Subcutaneous adipose tissue (tissue), 4 donors: Measurements from ENCODE around the gene PTPRN2. TPM values are rescaled to one million over a fixed set of nuclear protein-coding genes. Genes with fewer than 3 reads are reported as not detected.

Experiments used
- total RNA-seq, 4 donors: library from RNA; depleted of rRNA; stranded (reverse); fragments of >200 nt; gene quantifications; one replicate each; pipeline ENCODE4 v1.1.0, GENCODE V29; 2016
- TF ChIP-seq, protein P1 (sequence below): fragments of 450-650 bp; IDR thresholded peaks from one replicate; pipeline ENCODE4 v1.5.1; 2016; ENCODE audit warnings: low read depth, mild to moderate bottlenecking, control low read depth, antibody characterized with exemption, moderate library complexity

The PTPRN2 gene
- total RNA-seq, 4 donors from 2014 or later, result 2.0 to 4.6 (median 3.7) TPM

DNA sequence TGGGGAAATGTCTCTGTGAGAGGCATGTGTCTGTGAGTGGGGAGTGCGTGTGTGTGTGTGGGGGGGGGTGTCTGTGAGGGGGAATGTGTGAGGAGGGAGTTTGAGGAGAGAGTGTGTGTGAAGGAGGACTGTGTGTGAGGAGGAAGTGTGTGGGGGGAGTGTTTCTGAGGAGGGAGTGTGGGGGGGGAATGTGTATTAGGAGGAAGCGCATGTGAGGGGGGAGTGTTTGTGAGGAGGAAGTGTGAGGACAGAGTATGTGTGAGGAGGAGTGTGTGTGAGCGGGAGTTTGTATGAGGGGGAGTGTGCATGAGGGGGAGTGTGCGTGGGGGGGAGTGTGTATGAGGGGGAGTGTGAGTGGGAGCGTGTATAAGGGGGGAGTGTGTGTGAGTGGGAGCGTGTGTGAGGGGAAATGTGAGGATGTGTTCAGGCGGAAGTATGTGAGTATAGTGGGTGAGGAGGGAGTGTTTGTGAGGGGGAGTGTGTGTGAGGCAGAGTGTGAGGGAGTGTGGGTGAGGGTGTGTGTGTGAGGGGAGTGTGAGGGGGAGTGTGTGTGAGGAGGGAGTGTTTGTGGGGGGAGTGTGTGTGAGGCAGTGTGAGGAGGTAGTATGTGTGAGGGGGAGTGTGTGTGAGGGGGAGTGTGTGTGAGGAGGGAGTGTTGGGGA is 21.8 kb upstream of the PTPRN2 start:
- TF ChIP-seq, protein P1, sequence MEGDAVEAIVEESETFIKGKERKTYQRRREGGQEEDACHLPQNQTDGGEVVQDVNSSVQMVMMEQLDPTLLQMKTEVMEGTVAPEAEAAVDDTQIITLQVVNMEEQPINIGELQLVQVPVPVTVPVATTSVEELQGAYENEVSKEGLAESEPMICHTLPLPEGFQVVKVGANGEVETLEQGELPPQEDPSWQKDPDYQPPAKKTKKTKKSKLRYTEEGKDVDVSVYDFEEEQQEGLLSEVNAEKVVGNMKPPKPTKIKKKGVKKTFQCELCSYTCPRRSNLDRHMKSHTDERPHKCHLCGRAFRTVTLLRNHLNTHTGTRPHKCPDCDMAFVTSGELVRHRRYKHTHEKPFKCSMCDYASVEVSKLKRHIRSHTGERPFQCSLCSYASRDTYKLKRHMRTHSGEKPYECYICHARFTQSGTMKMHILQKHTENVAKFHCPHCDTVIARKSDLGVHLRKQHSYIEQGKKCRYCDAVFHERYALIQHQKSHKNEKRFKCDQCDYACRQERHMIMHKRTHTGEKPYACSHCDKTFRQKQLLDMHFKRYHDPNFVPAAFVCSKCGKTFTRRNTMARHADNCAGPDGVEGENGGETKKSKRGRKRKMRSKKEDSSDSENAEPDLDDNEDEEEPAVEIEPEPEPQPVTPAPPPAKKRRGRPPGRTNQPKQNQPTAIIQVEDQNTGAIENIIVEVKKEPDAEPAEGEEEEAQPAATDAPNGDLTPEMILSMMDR, result no peak

DNA sequence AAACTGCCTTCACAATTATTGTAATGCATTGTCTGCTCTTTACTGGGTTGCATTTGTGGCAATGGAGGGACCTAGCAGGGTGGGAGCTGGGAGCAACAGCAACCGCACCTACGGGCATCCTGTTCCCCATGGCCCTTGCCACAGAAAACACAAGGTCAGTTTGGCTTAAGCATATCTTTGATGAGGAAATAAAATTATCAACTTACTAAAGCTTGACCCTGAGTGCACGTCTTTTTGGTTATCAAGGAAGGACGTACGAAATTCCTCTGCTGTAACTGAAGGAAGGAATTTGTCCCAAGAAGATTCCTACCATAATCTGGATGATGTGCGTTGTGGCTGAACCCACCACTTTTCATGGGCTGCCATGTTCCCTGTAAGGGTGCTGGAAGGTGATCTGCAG is 19.9 kb upstream of the PTPRN2 start:
- TF ChIP-seq, protein P1, result no peak

DNA sequence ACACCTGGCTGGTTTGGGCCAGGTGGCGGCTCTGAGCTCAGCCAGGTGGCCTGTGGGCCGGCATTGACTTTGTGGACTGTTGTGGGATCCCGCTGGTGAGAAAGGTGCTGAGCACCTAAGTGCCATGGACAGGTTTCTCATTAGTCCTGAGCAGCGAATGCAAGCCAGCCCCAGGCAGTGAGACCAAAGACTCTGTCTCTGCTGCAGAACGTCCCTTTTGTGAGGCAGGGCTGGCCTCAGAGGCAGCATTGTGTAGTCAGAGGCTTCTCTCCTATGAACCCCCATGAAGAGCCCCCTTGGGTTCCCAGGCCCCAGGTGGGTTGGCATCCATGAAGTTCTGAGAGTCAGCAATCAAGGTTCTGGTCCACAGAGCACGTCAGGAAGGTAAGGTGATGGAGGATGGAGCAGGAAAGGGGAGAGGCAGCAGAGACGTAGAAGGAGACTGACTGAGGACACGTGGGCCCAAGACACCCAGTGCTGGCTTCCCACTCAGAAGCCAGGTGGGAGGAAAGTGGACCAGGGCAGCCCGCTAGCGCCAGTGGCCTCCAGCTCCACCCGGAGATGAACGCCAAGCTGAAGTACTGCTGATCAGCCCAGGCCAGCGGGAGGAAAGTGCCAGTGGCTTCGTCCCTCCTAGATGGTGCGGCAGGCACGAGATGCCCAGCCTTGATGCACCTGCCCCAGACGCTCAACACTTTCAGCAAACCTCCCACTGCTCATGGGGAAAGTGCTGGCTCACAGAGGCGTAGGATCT is 19.2 kb upstream of the PTPRN2 start:
- TF ChIP-seq, protein P1, result no peak

DNA sequence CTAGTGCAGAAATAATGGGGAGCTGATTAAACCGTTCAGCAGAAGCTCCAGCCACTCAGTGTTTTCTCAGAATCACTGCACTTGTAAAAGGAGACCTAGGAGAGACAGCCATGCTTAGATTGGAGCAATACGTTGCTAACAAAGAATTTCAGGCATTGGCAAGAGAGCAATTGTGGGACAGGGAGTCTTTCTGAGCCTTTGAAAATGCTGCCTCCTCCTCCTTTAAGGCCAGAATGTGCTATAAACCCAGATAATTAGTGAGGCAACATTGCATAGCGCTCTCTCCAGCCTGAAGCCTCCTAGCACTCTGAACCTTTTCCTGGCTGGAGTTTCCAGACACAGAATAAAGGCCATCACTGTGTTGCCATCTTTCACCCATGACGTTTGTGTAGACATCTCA is 18.5 kb upstream of the PTPRN2 start:
- TF ChIP-seq, protein P1, result no peak

DNA sequence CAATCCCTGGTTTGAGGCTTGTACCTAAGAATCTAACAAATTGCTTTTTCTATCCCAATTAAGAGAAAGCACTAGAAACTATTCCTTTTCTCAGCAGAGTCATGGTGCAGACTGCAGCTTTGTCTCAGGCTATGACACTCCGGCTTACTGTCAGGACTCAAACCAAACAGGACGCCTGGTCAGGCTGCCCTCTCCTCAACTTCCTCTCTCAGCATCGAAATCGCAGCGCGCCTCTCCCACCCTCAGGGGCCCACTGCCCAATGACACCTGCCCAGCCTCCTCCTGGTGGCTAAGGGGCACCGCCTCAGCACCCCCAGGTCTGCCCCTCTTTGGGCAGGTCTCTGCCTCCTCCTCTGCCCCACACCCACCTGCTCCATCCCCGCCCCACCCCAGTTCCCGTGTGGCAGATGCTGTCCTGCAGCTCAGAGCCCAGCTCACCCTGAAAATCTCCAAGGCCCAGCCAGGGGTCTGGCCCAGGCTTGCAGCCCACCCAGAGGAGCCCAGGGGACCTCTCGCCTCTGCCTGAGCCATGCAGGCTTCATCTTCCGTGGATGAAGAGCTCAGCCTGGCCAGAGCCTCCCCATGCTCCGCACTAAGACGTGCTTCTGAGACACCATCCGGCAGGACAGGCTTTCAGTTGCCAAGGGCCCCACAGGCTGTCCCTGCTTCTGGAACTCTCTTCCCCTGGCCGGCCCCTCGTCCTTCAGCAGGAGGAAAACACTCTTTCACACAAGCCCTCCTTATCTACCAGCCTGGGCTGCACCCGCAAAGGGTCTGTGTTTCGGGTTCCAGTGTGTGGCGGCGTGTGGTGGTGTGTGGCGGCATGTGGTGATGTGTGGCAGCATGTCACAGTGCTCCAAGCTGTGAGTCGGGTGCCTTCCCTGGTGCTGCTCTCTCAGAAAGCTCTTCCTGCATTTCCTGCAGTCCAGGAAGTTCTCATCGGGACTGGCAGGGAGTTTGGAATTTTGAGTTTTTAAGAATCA is 16.4 kb upstream of the PTPRN2 start:
- TF ChIP-seq, protein P1, result no peak

DNA sequence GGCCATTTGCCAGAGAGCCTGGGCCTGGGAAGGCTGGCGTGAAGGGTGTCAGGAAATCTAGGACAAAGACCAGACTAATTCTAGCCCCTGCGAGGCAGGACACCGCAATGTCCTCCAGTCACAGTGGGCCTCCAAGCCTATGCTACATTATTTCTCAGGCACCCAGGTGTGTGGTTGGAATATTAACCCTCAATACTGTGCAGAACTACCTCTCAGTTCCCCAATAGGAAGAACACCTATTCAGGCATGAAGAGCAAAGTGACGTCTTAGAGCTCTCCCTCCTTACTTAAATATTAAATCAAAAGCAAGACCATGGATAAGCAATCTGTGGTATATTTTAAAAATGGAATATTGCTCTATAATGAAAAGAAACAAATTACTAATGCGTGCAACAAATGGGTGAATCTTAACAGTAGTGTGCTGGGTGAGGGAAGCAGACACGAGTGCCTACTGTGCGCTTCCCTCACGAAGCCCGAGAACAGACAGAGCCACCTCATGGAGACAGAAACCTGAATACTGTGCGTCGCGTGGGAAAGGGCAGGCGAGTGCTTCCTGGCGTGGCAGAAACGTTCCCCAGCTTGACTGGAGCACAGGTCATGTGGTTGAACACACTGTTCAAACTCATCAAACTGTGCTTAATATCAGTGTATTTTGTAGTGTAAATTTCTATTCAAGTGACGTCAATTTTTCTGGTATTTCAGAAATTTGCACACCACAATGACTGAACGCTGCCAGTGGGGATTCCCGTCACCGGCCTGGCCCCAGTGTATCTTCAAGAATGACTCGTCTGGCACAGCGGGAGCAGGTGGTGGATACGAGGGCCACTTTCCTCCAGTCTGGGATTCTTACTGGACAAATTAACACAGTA is 15.5 kb upstream of the PTPRN2 start:
- TF ChIP-seq, protein P1, result no peak
